ENCODE data around the gene KLHL3. TPM values are rescaled to one million over a fixed set of nuclear protein-coding genes. Genes with fewer than 3 reads are reported as not detected.

KLHL3 gene
- total and polyA plus RNA-seq, 10 donors = 1.3 to 17.9 (median 9.5) TPM

DNA sequence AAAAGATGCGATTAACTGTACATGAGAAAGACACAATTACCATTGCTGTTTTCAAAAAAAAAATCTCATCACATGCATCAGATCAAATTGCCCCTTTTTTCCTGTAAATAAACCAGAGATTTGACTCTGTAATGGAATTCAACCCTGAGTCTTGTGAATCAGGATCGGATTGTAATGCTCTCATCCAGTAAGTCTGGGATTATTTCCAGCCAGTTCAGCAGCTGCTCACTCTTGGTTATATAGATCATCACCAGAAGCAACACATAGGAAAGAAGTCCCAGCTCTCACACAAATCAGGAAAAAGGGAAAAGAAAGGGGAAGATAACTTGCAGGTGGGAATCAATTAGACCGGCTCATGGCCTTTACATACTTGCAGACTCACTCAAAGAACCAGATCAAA lies 138.9 kb downstream of the KLHL3 start:
- DNase-seq = no peak
- Histone ChIP-seq H3K27me3 (replicated peaks in 1 of 7) (peaks cover 0 to 42% (median 0%) of the 10 kb centered on the region in 7 donors), H3K4me1 (no peaks in the 10 kb centered on the region), H3K9me3 (peaks cover 0 to 10% (median 7%) of the 10 kb centered on the region in 8 donors), H3K4me3 (no peak overlapping the region), H3K36me3 (no peaks in the 10 kb centered on the region), H3K27ac (no peak overlapping the region)
- intact Hi-C loops (cut with DNase I; ENCODE audit: low total_unique reads) = no loop called here
- no peak for TF ChIP-seq CTCF (IDR thresholded peaks at IDR 0.05 in 8 of 11, conservative IDR thresholded peaks at IDR 0.05 in 3 of 11)
- no peak for TF ChIP-seq POLR2A (IDR thresholded peaks at IDR 0.05)
- no peak for TF ChIP-seq POLR2AphosphoS5 (IDR thresholded peaks at IDR 0.05)
- 89 to 97% (median 92%) methylated on average over 3 of the region's 3 CpGs for WGBS, 5 donors

GRCh38 chr5:137595396-137596079 lies 140.4 kb downstream of the KLHL3 start:
- Histone ChIP-seq H3K27ac (no peak overlapping the region), H3K27me3 (replicated peaks in 1 of 7) (peaks cover 0 to 35% (median 0%) of the 10 kb centered on the region in 7 donors), H3K4me1 (no peaks in the 10 kb centered on the region), H3K36me3 (no peaks in the 10 kb centered on the region), H3K4me3 (no peak overlapping the region), H3K9me3 (peaks cover 0 to 15% (median 12%) of the 10 kb centered on the region in 8 donors)
- TF ChIP-seq POLR2A (IDR thresholded peaks at IDR 0.05) = no peak
- TF ChIP-seq CTCF (IDR thresholded peaks at IDR 0.05 in 8 of 11, conservative IDR thresholded peaks at IDR 0.05 in 3 of 11) = no peak
- no peak for TF ChIP-seq POLR2AphosphoS5 (IDR thresholded peaks at IDR 0.05)
- intact Hi-C loops (cut with DNase I; ENCODE audit: low total_unique reads) = no loop called here
- DNase-seq = no peak
- WGBS, 5 donors = 52 to 73% (median 68%) methylated on average over 4 of the region's 4 CpGs

DNA sequence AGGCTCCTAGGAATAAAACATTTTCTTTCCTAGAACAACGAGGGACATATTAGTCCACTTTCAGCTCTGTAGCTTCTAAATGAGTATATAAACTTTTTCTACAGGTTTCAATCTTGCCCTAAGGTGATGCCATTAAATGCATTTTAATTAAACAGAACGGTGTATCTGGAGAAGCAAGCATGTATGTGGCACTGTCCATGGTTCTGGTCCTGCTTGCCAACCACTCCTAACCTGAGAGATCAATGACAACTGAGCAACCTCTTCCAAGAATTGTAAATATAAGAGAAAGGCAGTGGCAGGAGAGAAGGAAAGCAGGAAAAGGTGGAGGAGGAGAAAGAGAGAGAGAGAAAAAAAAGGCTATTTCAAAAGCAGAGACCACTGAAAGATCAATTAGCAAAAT lies 141.2 kb downstream of the KLHL3 start:
- no peak overlapping the region for H3K27ac ChIP-seq
- H3K4me1 ChIP-seq = no peaks in the 10 kb centered on the region
- no peak for TF ChIP-seq POLR2A (IDR thresholded peaks at IDR 0.05)
- no peak for TF ChIP-seq POLR2AphosphoS5 (IDR thresholded peaks at IDR 0.05)
- TF ChIP-seq CTCF (IDR thresholded peaks at IDR 0.05 in 8 of 11, conservative IDR thresholded peaks at IDR 0.05 in 3 of 11) = no peak
- no peak overlapping the region for H3K4me3 ChIP-seq
- H3K27me3 ChIP-seq (replicated peaks in 1 of 7) = peaks cover 0 to 28% (median 0%) of the 10 kb centered on the region in 7 donors
- DNase-seq = no peak
- H3K9me3 ChIP-seq = peaks cover 0 to 15% (median 12%) of the 10 kb centered on the region in 8 donors
- 39 to 56% (median 44%) methylated on average over 2 of the region's 2 CpGs for WGBS, 5 donors
- intact Hi-C loops (cut with DNase I; ENCODE audit: low total_unique reads) = no loop called here
- no peaks in the 10 kb centered on the region for H3K36me3 ChIP-seq

DNA sequence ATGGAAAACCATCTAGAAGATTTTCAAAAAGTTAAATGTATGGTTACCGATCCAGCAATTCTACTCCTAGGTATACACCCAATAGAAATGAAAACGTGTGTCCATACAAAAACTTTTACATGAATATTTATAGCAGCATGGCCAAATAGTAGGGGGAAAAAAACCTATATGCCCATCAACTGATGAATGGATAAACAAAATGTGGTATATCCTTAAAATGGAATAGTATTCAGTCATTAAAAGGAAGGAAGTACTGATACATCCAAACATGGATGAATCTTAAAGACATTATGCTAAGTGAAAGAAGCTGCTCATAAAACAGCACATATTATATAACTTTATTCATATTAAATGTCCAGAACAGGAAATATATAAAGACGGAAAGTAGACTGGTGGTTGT lies 143.6 kb downstream of the KLHL3 start:
- intact Hi-C loops (cut with DNase I; ENCODE audit: low total_unique reads) = no loop called here
- TF ChIP-seq CTCF (IDR thresholded peaks at IDR 0.05 in 8 of 11, conservative IDR thresholded peaks at IDR 0.05 in 3 of 11) (no peak), POLR2AphosphoS5 (IDR thresholded peaks at IDR 0.05) (no peak), POLR2A (IDR thresholded peaks at IDR 0.05) (no peak)

More for the DNA sequence above, 143.6 kb downstream of the KLHL3 start:
- H3K27me3 ChIP-seq (replicated peaks in 1 of 7) = peaks cover 0 to 9% (median 0%) of the 10 kb centered on the region in 7 donors
- no peaks in the 10 kb centered on the region for H3K36me3 ChIP-seq
- DNase-seq = no peak
- WGBS, 5 donors = 85 to 98% (median 93%) methylated on average over 3 of the region's 3 CpGs
- no peaks in the 10 kb centered on the region for H3K4me1 ChIP-seq
- H3K9me3 ChIP-seq = peaks cover 0 to 15% (median 12%) of the 10 kb centered on the region in 8 donors
- H3K27ac ChIP-seq = no peak overlapping the region
- H3K4me3 ChIP-seq = no peak overlapping the region
